ENCODE data around the gene HTRA3.

DNA sequence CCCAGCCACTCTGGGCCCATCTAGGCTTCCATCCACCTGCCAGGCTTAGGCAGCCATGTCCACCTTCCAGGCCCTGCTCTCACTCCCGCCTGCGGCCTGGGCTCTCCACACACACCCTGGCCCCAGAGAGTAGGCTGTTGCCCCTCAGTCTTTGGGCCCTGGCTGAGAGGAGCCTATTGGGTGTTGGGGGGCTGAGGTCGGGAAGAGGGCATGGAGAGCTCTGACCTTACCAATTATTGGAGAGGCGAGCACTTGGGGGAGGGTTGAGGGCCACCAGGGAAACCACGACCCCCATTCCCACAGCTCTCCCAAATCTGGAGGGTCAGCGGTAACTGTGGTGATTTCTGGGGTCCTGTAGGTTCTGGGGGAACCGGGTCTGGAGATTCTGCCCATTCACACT is 38.2 kb downstream of the HTRA3 start:
- TF ChIP-seq, protein P1, sequence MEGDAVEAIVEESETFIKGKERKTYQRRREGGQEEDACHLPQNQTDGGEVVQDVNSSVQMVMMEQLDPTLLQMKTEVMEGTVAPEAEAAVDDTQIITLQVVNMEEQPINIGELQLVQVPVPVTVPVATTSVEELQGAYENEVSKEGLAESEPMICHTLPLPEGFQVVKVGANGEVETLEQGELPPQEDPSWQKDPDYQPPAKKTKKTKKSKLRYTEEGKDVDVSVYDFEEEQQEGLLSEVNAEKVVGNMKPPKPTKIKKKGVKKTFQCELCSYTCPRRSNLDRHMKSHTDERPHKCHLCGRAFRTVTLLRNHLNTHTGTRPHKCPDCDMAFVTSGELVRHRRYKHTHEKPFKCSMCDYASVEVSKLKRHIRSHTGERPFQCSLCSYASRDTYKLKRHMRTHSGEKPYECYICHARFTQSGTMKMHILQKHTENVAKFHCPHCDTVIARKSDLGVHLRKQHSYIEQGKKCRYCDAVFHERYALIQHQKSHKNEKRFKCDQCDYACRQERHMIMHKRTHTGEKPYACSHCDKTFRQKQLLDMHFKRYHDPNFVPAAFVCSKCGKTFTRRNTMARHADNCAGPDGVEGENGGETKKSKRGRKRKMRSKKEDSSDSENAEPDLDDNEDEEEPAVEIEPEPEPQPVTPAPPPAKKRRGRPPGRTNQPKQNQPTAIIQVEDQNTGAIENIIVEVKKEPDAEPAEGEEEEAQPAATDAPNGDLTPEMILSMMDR (IDR thresholded peaks at IDR 0.05), result no peak
- TF ChIP-seq POLR2A (IDR thresholded peaks at IDR 0.05), result no peak
